ENCODE results near the gene ORM2. TPM values are rescaled to one million over a fixed set of nuclear protein-coding genes. Genes with fewer than 3 reads are reported as not detected.

Gene ORM2
- total RNA-seq, 1 experiment from 2014 or later: 1.2 TPM

DNA sequence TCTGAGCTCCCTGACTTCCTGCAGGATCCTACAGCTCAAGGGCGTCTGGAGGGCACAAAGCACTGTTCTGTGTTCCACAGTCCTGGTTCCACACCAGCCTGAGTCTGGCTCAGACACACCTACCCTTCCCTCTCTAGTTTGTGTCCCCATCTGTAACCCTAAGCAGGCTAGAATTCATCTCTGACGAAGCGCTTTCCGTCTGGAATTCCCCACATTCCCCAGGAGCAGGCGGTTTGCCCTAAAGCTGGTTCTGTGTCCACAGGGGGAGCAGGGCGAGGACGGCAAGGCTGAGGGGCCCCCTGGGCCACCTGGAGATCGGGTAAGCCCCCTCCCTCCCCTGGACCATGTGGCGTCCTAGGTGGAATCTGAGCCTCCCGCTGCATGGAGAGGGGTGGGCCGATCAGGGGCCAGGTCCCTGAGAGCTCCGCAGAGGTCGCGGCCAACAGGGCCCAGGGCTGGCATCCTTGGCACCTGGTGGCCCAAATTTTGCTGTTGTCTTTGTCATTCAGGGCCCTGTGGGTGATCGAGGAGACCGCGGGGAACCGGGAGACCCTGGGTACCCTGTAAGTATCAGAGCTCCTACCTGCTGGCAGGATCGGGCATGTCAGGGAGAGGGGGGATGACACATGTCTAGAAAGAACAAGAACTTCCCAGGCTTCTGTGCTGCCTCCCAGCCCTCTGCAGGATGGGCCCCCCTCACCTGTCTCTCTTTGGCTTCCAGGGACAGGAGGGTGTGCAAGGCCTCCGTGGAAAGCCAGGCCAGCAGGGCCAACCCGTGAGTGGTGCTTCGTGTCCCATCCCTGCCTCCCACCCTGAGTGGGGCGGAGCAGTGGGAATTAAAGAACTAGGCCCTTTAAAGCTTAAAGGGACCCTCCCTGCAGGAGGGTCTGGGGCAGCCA, 41.2 kb upstream of the ORM2 start:
- H3K4me3 ChIP-seq (ENCODE audit: insufficient read depth, low read depth, low read length): no peak overlapping the region
- peaks cover 3% of the 10 kb centered on the region for H3K36me3 ChIP-seq (replicated peaks; ENCODE audit: control insufficient read depth, insufficient read depth, low read length)
- peak; percentile 89 for DNase-seq
- no peaks in the 10 kb centered on the region for H3K27me3 ChIP-seq (ENCODE audit: control insufficient read depth, insufficient read depth, low read length)

DNA sequence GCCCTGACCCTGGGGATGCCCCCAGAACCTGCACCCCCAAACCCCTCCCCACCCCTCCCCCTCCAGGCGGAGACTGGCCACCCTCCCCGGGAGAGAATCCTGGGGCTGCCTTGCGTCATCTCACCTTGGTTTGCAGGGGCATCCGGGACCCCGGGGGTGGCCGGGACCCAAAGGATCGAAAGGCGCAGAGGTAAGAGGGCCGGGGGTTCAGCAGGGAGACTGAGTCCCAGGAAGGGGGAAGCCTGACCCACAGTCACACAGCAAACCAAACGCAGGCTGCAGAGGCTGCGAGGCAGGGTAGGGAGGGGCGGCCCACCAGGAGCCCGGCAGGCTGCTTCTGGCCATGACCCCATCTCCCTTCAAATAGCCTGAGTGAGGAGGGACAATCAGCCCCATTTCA, 40.6 kb upstream of the ORM2 start:
- Histone ChIP-seq H3K36me3 (replicated peaks; ENCODE audit: control insufficient read depth, insufficient read depth, low read length) (peaks cover 3% of the 10 kb centered on the region), H3K4me3 (ENCODE audit: insufficient read depth, low read depth, low read length) (no peak overlapping the region), H3K27me3 (ENCODE audit: control insufficient read depth, insufficient read depth, low read length) (no peaks in the 10 kb centered on the region)
- DNase-seq: no peak

DNA sequence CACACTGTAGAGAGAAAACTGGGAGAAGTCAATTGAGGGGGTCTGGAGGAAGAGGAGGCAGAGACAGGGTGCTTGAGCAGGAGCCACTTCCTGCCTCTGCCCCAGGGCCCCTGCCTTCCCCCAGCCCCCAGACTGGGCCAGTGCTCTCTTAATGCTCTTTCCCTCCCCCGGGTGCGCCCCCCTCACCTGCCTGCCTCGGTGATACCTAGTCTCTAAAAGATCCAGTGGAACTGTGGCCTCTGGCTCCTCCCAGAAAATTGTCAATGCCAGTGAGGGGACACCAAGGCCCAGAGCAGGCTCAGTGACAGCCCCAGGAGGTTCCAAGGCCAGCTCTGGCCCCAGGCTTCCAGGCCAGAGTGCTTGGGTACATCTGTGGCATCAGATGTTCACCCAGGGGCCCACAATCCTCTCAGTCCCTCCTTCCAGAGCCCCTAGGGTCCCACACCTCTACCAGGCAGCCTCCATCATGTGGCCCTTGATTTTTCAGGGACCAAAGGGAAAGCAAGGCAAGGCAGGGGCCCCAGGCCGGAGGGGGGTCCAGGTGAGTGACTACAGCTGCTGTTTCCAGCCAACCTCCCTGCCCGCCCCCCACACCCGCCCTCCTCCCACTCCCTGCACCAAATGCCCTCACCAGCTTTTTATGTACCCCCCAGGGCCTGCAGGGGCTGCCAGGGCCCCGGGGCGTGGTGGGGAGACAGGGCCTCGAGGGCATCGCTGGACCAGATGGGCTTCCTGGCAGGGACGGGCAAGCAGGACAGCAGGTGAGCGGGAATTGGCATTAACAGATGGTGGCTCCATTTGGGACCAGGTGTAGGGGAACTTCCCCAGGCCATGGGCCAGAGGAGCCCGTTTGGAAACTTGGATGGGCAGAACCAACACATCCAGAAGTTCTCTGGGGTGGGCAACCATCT, 39.8 kb upstream of the ORM2 start:
- Histone ChIP-seq H3K27me3 (ENCODE audit: control insufficient read depth, insufficient read depth, low read length) (no peaks in the 10 kb centered on the region), H3K4me3 (ENCODE audit: insufficient read depth, low read depth, low read length) (no peak overlapping the region), H3K36me3 (replicated peaks; ENCODE audit: control insufficient read depth, insufficient read depth, low read length) (peaks cover 3% of the 10 kb centered on the region)
- no peak for DNase-seq

DNA sequence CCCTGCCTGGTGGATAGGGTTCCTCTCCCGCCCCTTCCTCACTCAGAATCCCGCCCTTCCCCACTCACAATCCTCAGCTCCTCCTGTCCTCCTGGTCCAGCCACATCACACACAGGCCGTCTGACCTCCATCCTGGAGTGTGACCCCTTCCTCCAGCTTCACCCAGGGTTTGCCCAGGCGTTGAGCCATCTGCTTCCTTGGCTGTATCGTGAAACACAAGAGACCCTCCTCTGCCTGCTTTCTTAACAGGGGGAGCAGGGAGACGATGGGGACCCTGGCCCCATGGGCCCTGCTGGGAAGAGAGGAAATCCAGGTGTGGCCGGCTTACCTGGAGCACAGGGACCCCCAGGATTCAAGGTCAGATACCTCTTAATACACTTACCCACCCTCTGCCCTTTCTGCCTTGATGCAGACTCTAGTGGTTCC, 39.1 kb upstream of the ORM2 start:
- peaks cover 5% of the 10 kb centered on the region for H3K36me3 ChIP-seq (replicated peaks; ENCODE audit: control insufficient read depth, insufficient read depth, low read length)
- no peaks in the 10 kb centered on the region for H3K27me3 ChIP-seq (ENCODE audit: control insufficient read depth, insufficient read depth, low read length)
- no peak overlapping the region for H3K4me3 ChIP-seq (ENCODE audit: insufficient read depth, low read depth, low read length)
- DNase-seq: no peak

DNA sequence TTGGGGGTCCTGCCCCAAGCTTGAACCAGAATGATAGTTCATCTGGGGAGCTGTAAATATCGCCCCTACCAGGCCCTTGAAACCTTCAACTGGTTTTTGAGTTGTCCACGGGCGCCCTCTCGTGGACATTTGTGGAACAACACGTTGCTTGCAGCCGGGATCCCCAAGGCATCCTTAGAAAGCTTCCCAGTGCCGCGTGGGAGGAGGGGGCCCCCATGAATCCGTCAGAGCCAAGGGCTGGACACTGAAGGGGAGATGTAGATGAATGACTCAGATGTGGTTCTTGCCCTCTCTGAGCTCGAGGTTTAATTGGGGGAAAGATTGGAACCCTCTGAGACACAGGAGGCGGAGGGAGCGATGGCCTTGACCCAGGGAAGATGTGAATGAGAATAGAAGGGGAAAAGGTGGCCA, 38.6 kb upstream of the ORM2 start:
- Histone ChIP-seq H3K4me3 (ENCODE audit: insufficient read depth, low read depth, low read length) (no peak overlapping the region), H3K27me3 (ENCODE audit: control insufficient read depth, insufficient read depth, low read length) (no peaks in the 10 kb centered on the region)
- DNase-seq: peak; percentile 91

DNA sequence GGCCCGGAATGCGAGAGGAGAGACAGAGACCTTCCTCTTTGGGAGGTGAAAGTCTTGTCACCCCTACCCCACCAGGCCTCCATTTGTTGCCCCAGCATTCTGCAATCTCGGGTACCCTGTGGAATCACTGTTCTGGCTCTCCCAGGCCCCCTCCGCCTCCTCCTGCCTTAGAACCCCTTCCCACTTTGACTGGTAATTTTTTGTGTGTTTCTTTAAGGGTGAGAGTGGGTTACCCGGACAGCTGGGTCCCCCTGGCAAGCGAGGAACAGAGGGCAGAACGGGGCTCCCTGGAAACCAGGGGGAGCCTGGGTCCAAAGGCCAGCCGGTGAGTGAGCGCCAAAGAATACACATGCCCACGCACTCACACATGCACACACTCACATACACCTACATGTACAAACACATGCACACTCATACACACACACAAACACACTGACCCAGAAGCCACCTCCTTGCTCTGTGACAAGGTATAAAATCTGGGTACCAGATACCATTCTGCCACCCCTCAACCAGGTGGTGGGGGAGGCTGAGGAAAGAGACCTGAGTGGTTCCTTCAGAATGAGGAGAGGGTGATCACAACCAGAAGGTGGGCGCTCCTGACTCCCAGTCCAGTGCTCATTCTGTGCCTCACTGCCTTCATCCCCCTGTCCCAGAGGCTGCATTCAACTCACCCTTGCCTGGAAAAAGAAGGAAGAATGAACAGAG, 37.6 kb upstream of the ORM2 start:
- Histone ChIP-seq H3K36me3 (replicated peaks; ENCODE audit: control insufficient read depth, insufficient read depth, low read length) (peaks cover 5% of the 10 kb centered on the region), H3K4me3 (ENCODE audit: insufficient read depth, low read depth, low read length) (no peak overlapping the region), H3K27me3 (ENCODE audit: control insufficient read depth, insufficient read depth, low read length) (no peaks in the 10 kb centered on the region)
- DNase-seq: peak; percentile 7

More for the DNA sequence above, 38.6 kb upstream of the ORM2 start:
- H3K36me3 ChIP-seq (replicated peaks; ENCODE audit: control insufficient read depth, insufficient read depth, low read length): peaks cover 5% of the 10 kb centered on the region

DNA sequence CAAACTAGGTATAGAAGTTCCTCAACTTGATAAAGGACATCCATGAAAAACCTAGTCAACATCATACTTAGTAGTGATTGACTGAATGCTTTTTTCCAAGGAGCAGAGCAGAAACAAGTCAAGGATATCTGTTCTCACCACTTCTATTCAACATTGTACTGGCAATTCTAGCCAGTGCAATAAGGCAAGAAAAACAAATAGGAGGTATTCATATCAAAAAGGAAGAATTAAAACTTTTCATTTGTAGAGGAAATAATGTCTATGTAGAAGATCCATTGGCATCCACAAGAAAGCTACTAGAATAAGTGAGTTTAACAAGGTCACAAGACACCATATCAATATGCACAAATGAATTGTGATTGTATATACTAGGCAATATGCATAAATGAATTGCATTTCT, 35.0 kb upstream of the ORM2 start:
- Histone ChIP-seq H3K4me3 (ENCODE audit: insufficient read depth, low read depth, low read length) (no peak overlapping the region), H3K36me3 (replicated peaks; ENCODE audit: control insufficient read depth, insufficient read depth, low read length) (peaks cover 5% of the 10 kb centered on the region), H3K27me3 (ENCODE audit: control insufficient read depth, insufficient read depth, low read length) (no peaks in the 10 kb centered on the region)
- DNase-seq: no peak

DNA sequence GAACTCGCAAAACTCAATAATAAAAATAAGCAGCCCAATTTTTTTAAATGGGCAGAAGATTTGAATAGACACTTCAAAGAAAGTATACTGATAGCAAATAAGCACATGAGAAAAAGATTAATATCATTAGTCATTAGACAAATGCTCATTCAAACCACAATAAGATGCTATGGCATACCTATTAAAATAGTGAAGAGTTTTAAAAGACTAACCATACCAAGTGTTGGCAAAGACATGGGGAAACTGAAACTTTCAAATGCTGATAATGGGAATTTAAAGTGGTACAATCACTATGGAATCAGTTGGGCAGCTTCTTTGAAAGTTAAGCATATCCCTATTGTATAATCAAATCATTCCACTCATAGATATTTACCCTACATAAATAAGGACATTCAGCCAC, 33.3 kb upstream of the ORM2 start:
- Histone ChIP-seq H3K27me3 (ENCODE audit: control insufficient read depth, insufficient read depth, low read length) (no peaks in the 10 kb centered on the region), H3K36me3 (replicated peaks; ENCODE audit: control insufficient read depth, insufficient read depth, low read length) (peaks cover 5% of the 10 kb centered on the region), H3K4me3 (ENCODE audit: insufficient read depth, low read depth, low read length) (no peak overlapping the region)
- DNase-seq: no peak

DNA sequence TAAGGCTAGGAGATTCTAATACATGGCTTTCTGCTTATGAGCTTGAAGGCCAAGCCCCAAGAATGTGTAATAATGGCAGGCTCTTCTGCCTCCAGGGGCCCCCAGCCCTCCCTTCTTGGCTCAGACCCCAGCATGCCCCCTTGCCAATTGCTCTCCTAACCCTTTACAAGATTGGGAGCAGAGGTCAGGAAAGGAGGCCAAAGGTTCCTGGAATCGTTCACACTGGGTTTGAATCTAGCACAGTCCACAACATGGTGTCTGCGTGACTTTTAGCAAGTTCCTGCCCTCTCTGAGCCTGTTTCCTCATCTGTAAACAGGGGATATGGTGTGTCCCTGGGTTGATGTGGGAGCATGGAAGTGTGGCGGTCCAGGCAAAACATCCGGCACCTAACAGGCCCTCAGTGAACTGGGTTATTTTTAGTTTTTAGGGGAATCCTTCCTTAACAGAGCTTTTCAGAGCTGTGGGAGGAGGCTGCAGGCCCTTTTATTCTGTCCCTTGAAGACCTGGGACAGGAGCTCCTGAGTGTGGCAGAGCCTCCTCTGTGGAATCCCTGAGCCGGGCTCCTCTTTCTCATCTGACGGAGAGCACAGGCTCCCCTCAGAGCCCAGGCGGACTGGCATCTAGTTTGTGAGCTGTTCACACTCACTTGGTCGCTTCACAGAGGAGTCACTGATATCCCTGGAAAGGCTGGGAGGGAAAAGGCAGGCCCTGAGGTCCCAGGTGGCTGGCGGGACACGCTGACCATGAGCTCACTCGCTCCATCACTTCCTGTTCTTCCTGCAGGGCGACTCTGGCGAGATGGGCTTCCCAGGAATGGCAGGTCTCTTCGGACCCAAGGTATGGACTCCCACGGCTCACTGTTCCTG, 30.1 kb upstream of the ORM2 start:
- Histone ChIP-seq H3K36me3 (replicated peaks; ENCODE audit: control insufficient read depth, insufficient read depth, low read length) (peaks cover 1% of the 10 kb centered on the region), H3K4me3 (ENCODE audit: insufficient read depth, low read depth, low read length) (no peak overlapping the region), H3K27me3 (ENCODE audit: control insufficient read depth, insufficient read depth, low read length) (no peaks in the 10 kb centered on the region)
- DNase-seq: peak; percentile 22

DNA sequence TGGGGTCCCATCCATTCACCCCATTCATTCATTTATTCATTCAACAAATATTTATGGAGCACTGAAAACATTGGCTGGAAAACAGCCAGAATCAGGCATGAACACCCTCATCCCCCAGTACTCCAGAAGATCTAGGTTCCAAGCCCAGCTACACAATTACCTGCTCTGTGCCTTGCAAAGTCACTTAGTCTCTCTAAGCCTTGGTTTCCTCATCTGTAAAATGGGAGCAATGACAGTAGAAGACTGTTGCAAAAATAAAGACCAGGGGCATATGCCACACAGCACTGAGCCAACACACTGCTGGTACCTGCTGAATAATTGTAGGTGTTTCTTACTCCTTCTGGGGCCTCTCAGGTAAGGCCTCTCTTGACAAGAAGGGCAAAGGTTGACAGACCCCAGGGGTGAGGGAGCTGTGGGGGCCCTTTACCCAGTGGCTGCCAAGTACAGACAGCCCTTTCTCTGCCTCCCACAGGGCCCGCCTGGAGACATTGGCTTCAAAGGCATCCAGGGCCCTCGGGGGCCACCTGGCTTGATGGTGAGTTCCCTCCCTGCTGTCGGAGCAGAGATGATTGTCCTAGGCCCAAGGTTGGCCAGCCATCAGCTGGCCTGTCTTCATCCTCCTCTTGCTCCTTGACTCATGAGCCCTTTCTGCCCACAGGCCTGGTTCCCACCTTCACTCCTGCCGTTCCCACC, 29.4 kb upstream of the ORM2 start:
- Histone ChIP-seq H3K4me3 (ENCODE audit: insufficient read depth, low read depth, low read length) (no peak overlapping the region), H3K27me3 (ENCODE audit: control insufficient read depth, insufficient read depth, low read length) (no peaks in the 10 kb centered on the region), H3K36me3 (replicated peaks; ENCODE audit: control insufficient read depth, insufficient read depth, low read length) (peaks cover 1% of the 10 kb centered on the region)
- no peak for DNase-seq

DNA sequence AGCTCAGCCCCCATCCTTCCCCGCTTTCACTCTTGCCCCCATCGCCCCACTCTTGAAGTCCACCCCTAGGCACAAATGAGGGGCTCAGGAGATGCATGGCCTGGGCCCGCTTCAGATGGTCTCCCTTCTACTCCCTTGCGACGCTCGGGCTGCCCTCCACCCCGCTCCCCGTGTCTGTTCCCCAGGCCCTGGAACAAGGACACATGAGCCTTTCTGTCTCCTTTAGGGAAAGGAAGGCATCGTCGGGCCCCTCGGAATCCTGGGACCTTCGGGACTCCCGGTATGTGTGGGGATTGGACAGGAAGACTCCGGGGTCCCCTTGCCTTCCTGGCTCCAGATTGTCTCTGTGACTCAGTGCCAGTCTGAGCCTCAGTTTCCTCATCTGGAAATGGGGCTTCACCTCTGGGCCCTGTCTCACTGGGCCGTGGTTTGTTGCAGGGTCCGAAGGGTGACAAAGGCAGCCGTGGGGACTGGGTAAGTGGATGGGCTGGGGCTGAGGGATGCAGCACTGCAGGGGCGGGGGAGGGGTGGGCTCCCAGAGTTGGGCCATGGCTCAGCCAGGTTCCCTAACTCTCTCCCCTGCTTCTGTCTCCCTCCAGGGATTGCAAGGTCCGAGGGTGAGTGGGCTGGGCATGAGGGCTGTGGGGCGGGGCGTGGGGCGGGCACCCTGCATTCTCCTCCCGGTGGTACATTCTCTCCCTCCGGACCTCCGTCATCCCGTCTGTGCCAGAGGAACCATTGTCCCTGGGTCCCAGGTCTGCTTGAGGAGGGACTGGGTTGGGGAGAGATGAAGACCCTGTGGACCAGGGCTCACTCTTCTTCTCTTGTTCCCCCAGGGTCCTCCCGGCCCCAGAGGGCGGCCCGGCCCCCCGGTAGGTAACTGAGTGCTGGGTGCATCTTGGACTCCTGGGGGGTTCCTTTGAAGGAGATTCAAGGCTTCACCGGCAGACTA, 28.5 kb upstream of the ORM2 start:
- H3K27me3 ChIP-seq (ENCODE audit: control insufficient read depth, insufficient read depth, low read length): no peaks in the 10 kb centered on the region
- no peaks in the 10 kb centered on the region; the same call in 1 of the 2 replicates for H3K36me3 ChIP-seq (replicated peaks; ENCODE audit: control insufficient read depth, insufficient read depth, low read length)
- H3K4me3 ChIP-seq (ENCODE audit: insufficient read depth, low read depth, low read length): no peak overlapping the region
- peak; percentile 55 for DNase-seq

DNA sequence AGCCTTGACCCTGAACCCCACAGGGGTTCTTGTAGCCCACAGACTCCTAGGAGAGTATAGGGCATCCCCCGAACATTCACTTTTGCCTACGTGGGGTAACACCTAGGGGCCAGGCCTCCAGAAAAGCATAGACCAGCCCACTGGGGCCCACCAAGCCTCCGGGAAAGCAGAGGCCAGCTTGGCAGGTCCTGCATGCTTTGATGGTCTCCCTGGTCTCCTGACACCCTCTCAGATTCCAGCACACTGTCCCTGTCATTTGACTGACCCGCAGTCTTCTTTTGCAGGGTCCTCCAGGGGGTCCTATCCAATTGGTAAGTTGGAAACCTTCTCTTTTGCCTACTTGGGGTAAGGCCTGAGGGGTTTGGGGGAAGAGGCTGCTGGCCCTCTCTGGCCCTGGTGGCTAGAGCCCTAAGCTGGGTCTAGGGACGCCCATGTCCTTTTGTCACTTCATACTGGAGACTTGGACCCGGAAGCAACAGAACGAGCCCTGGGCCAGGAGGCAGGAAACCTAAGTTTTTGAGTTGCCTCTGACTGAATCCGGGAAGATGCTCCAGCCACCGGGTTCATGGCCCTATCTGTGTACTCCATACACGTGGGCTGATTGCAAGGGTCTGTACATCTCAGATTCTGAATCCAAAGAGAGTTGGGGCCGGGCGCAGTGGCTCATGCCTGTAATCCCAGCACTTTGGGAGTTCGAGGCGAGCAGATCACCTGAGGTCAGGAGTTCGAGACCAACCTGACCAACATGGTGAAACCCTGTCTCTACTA, 27.7 kb upstream of the ORM2 start:
- peak; percentile 8 for DNase-seq
- Histone ChIP-seq H3K4me3 (ENCODE audit: insufficient read depth, low read depth, low read length) (no peak overlapping the region), H3K36me3 (replicated peaks; ENCODE audit: control insufficient read depth, insufficient read depth, low read length) (peaks cover 2% of the 10 kb centered on the region), H3K27me3 (ENCODE audit: control insufficient read depth, insufficient read depth, low read length) (no peaks in the 10 kb centered on the region)
